Limb (tissue), 2 donors: Measurements from ENCODE around the gene UNC13A.

Experiments
- DNase-seq, 2 donors: peaks; one replicate each; pipeline ENCODE4 v3.0.0-alpha.2; 2016; ENCODE audit errors: extremely low spot score in 2 of 2

Gene UNC13A

DNA sequence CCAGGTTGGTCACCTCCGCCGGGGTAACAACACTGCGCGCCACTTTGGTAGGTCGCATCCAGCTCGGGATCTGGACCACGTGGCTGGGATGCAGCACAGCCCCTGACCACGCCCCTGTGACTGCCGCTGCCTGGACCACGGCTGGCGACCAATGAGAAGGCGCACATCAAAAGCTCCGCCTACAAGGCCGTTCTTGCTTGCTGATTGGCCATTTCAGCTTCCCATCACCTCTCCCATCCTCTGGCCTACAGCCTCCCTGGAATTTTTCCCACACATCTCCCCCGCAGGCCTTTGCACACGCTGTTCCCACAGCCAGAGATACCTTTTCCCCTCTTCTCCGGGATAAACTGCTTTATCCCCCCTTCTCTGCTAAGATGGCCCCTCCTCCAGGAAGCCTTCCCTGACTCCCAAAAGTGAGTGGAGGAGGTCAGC lies 18.6 kb upstream of the UNC13A start:
- no peak for DNase-seq

DNA sequence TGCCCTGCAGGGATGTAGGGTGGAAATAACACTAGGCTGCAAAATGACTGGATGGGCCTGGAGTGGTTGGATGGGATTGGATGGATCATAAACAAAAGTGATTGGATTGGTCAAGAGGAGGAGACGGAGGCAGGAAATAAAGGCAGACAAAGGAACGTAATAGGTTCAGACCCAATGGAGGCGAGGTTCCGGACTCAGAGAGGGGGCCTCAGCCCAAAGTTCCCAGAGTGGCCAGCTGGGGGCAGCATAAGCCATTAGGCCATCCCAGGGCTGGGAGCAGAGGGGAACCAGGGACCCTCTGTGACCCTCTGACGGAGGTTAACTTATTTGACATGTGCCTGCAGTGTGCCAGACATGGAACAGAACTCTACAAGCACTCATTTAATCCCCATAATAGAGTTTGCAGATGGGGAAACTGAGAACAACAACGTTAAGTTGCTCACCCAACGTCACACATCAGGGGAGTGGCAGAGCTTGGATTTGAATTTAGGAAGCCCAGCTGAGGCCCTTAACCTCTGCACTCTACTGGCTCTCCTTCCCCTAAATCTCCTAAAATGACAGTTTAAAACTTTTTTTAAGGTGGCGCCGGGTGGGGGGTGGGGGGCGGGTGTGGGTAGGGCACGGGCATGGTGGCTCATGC lies 15.8 kb upstream of the UNC13A start:
- no peak for DNase-seq

DNA sequence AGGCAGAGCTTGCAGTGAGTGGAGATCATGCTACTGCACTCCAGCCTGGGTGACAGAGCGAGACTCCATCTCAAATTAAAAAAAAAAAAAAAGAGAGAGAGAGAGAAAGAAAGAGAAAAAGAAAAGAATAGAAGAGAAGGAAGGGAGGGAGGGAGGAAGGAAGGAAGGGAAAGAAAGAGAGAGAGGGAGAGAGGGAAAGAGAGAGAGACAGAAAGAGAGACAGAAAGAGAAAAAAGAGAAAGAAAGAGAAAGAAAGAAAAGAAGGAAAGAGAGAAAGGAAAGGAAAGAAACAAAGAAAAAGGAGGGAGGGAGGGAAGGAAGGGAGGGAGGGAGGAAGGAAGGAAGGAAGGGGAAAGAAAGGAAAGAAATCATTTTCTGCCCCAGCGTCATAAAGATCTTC lies 7.0 kb upstream of the UNC13A start:
- DNase-seq = no peak

DNA sequence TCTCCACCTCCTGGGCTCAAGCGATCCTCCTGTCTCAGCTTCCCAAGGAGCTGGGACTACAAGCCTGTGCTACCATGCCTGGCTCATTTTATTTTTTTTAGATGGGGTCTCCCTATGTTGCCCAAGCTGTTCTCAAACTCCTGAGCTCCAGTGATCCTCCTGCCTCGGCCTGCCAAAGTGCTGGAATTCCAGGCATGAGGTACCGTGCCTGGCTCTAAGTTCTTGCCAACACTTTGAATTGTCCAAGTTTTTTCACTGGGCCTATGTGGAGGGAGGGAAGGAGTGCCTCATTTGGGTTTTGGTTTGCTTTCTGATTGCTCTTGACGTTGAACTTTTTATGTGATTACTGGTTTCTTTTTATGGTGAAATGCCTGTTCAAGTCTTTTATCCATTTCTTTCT lies 4.4 kb upstream of the UNC13A start:
- DNase-seq = no peak

DNA sequence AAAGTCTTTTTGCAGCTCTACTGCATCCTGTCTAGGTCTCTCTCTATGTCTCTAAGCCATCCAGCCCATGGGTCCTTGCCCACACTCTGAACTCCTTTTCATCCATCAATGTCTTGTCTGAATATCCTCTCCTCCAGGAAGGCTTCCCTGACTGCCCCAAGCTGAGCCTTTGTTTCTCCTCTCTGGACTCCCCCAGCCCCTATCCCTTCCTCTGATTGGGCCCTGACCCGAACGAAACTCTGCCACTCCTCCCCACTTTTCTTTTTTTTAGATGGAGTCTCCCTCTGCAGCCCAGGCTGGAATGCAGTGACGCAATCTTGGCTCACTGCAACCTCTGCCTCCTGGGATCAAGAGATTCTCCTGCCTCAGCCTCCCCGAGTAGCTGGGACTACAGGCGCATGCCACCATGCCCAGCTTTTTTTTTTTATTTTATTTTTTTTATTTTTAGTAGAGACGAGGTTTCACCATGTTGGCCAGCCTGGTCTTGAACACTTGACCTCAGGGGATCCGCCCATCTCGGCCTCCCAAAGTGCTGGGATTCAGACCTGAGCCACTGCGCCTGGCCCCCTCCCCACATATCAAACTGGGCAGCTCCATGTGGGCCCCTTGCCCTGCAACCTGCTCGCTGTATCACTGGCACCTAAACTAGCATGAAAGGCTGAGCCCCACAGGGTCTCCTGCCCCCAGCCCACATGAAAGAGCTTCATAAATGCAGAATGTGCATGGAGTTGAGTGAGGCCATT lies 870 bp upstream of the UNC13A start:
- no peak for DNase-seq

DNA sequence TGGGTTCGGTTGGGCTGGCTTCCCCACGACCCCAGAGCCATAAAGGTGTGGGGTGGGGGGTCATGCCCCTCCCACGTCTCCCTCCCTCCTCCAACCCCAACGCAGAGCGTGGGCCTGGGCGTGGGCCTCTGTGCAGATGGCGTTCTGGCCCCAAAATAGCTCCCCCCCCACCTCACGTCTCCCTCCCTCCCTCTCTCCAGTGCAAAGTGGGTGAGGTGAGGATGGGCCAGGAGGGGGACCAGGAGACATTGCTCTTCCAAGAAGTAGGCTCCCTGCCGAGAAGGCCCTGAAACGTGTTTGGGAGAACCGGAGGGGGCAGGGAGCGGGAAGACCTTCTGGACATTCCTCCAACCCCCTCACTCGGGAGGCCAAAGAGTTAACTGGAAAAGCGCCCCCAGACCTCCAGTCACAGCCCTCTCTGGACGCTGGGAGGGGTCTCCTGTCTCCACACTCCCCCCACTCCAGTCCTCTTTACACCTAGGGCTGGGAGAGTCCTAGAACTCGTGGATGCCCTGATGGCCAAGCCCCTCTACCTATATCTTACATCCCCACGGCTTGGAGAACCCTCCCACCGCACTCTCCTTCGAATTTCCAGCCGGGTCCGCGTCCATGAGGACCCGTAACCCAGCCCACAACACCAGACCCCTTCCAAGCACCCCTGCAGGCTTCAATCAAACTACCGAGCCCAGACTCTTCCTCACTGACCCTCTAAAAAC lies 855 bp downstream of the UNC13A start:
- no peak for DNase-seq

DNA sequence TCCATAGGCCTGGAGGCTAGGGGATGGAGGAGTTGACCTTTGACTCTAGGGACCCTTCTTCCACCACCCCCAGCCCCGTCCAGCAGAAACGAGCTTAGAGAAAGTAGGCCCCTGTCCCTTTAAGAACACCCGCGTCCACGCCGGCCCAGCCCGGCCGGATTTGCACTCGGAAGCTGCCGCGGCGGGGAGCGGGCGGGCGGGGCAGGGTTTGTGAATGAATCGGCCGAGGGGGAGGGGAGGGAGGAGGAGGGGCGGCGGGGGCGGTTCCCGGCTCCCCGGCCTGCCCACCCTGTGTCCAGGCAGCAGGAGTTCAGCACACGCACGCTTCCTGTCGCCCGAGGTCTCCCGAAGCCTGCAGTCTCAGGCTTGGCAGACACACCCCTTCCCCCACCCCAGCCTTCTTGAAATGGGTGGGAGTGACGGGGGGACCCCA lies 1.5 kb downstream of the UNC13A start:
- DNase-seq = peak in 1 of 2 donors; percentile 53

DNA sequence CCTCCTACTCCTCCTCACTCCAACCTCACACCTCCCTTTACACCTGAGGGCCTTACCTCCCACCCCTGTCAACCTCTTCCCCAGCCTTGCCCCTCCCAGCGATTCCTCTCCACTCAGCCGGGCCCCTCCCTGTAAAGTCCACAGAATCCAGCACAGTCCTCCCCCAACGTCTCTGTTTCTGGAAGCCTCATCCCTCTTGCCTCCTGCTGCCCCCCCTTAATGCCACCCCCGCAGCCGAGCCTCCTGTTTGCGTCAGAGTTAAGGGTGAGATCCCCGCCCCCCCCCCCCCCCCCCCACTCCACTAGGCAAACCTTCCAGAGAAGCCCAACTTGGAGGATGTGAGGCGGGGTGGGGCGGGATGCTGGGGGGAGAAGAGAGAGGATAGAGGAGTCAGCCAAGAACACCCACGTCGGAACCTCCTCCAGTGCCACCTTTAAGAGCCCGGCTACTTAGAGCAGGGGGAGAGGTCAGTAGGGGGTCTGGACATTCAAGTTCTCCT lies 2.1 kb downstream of the UNC13A start:
- DNase-seq = no peak

DNA sequence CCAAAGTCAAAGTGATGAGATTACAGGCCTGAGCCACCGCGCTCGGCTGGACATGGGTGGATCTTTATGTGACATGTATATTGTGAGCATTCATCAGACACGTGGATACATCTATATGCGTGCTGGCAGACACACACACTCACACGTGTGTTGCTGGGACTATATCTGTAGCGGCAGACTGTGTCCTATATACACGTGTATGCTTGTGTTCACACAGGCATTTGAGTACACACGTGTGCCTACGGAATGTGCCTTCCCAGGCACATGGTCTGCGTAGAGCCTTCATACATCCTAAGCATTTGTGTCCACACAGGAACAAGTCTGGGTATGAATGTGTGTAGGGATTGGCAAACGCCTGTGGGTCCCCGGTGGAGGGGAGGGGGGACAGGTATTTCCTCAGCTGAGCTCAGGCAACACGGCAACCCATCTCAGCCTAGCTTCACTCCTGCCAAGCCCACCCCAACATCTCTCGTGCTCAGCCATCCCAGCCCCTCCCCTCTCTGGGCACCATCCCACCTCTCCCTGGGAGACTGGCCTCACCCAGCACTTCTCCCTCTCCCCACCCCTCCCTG lies 2.6 kb downstream of the UNC13A start:
- DNase-seq = no peak

DNA sequence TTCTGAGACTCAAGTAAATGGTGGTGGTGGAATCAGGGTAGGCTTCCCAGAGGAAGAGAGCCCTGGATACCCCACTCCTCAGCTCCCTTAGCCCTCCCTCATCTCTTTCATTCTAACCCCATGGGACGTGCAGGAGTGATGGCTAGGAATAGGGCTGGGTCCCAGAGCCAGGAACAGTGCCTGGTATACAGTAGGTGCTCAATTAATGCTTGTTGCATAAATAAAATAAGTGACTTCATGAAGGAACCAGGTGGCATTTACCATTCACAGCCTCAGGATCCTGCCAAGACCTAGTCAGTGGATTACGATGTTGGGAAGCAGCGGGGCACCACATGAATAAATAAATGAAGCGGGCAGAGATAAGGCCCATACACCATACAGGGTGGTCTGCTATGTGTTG lies 3.9 kb downstream of the UNC13A start:
- DNase-seq = no peak

DNA sequence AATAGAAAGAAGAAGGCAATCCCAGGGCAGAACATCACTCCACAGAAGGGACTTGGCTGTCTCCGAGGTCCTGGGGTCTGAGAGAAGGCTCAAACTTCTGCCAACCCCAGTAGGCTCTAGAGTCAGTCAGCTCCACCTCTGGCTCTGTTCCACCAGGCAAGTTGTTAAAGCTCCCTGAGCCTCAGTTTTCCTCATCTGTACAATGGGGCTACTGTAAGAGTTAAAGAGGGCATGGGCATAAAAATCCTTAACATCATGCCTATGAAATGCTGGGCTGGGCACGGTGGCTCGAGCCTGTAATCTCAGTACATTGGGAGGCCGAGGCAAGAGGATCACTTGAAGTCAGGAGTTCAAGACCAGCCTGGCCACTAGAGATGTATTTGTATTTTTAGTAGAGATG lies 5.1 kb downstream of the UNC13A start:
- DNase-seq = no peak

DNA sequence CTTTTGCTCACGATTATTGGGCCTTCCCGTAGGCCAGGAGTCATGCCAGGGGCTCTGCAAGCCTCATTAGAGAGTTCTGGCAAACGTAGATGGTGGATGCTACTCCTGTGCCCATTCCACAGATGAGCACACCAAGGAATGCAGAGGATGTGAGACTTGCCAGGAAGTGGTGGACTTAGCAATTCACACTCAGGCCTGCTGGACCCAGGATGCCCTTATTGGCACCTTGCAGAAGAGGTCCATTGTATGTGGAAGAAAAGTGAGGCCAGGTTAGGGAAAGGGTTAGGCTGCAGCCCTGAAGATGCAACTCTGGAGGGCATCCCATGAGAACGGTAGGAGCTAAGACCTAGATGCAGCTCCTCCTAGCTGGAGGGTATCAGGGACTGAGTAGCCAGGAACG lies 5.9 kb downstream of the UNC13A start:
- no peak for DNase-seq

DNA sequence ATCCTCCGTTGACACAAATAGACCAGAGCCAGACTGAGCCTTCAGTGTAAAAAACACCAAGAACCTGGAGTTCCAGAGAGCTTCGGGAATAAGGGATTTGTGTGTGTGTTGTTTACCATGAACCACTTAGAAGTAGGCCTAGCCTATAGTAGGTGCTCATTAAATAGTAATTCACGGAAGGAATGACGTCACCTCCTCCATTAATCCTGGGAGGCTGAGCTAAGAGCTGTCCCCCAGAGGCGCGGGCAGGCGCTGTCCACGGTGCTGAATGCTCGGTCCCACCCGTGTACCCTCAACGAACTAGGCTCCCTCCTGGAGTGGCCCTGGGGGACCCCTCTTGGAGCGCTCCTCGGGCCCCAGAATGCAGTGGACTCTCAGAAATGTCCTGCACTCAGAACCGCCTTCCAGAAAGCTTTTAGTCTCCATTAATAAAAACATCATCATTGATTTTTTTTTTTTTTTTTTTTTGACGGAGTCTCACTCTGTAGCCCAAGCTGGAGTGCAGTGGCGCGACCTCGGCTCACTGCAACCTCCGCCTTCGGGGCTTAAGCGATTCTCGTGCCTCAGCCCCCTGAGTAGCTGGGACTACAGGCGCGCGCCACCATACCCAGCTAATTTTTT lies 6.5 kb downstream of the UNC13A start:
- peak in 1 of 2 donors; percentile 61 for DNase-seq

DNA sequence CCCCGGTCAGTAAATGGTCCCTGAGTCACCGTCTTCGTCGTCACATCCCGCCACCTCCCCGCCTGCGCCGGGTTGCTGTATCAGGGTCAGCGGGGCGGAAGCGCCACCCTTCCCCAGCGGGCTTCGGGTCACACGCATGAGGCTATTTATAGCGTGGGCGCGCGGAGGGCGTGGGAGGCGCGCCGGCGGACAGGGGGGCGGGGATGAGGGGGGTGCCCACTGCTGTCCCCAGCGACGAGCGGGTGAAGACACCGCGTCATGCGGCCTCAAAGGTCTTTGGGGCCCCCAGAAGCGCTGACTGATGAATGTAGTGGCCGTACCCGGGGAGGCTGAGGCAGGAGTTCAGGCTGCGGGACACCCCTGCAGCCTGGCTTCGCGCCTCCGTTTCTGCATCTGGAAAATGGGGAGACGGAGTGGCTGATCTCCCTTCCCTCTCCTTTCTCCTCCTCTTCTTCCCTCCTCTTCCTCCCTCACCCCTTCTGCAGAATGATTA lies 7.9 kb downstream of the UNC13A start:
- DNase-seq = peak in 1 of 2 donors; percentile 43

DNA sequence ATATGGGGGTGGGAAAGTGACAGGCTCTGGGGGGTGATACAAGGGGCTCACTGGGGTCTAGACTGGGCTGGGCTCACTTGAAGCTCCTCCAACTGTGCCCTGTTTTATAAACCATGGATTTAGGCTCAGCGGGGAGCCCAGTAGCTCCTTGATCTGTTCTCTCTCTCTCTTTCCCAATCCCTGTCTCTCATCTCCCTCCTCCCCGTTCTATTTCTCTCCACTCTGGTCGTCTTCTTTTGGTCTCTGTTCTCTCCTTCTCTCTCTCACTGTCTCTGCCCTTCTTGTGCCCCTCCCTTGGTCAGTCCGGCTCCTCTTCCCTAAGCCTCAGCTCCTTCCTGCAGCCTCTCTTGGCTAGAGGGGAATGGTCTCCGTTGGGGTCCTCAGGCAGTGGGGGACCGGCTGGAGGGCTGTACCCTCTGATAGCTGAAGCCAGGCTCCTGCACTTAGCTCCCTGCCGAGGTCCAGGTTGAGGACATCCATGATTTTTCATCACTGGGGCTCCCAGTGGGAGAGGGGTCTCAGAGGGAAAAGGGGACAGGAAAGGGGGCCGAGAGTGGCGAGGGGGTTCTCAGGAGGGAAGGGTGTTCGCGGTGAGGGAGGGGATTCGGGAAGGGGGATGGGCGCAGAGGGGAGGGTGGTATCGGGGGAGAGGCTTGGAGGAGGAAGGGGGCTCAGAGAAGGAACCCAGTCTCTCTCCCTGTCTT lies 8.5 kb downstream of the UNC13A start:
- DNase-seq = no peak

DNA sequence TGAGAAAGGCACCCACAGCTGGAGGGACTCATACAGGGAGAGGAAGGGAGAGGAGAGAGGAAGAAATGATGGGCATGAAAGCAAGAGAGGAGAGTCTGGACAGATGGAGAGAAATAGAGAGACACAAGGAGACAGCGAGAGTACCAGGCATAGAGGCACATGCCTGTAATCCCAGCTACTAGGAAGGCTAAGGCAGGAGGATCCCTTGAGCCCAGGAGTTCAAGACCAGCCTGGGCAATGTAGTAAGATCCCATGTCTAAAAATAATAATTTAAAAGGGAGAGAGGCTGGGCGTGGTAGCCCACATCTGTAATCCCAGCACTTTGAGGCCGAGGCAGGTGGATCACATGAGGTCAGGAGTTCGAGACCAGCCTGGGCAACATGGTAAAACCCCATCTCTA lies 9.3 kb downstream of the UNC13A start:
- no peak for DNase-seq

DNA sequence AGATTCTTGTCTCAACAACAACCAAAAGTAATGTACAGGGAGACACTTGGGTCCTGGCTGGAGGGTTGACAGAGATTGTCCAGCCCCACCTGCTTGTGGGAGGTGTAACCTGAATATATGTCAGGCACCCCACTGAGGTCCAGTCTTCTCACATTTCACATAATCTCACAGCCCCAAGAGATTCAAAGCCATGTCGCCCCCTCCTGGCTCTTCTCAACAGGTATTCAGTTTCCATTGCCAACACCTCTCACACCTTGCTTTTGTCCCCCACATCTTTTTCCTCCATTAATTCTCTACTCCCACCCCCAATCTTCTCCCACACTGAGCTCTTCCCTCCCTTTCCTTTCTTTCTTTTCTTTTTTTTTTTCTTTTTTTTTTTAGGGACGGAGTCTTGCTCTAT lies 11.2 kb downstream of the UNC13A start:
- DNase-seq = no peak

DNA sequence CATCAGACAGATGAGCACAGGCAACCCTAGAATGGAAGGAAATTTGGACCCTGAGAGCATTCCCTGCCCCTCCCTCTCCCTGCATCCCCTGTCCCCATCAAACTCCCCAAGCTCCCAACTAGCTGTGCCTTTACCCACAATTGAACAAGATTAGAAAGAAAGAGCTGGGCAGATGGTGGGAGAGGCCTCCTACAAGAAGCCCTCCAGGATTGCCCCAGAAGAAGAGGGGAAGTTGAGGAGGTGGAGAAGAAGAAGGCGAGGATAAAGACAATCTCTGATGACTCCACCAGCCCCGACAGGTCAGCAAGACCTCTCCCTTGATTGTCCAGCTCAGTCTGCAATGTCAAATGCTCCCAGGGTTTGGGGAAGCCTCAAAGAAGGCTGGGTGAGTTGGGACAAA lies 11.9 kb downstream of the UNC13A start:
- no peak for DNase-seq

DNA sequence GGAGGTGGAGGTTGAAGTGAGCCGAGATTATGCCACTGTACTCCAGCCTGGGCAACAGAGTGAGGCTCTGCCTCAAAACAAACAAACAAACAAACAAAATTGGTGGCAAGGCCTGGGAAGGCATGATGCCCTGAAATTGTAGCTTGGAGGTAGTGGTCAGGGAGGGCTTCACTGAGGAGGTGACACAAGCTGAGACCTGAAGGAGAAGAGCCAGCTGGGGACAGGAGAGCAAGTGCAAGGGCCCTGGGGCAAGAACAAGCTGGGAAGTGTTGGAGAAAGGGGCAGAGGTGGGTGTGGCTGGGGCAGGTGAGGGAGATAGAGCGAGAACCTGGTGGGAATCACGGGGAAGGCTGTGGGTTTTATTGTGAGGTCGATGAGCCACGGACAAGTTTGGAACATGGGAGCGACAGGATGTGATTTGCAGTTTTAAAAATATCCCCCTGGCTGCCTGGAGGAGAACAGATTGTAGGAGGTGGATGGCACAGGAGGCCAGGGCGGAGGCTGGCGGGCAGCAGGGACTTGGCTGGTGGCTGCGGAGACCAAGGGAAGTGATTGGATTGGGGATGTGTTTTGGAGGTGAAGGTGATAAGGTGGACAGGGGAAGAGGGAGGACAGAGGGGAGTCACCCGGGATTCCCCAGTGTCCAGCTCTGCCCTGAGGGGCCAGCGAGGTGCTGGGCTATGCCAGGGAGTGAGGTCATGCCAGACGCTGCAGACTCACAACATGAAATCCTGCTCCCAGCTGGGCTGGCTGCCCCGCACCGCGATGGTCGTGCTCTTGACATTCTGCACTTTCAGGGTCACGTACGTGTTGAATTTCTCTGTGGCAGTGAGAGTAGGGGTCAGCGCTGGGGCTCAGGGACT lies 14.0 kb downstream of the UNC13A start:
- DNase-seq = no peak

DNA sequence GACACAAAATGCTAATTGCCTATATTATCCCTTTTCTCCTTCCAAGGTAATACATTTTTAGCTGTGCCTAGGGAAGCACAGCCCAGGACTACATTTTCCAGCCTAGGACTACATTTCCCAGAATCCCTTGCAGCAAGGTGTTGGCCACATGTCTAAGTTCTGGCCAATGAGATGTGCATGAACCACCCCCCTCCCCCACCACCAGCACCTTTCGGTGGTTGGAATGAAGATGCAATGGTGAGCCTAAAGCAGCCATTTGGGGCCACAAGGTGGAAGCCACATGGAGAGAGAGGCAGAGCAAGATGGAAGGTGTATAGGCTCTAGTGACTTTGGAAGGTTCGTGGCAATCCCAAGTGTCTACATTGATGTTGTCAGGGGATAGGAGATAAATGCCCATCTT lies 16.2 kb downstream of the UNC13A start:
- no peak for DNase-seq
